Kidney (tissue), 14 donors: ENCODE measurements around the gene LRRC27. TPM values are rescaled to one million over a fixed set of nuclear protein-coding genes. Genes with fewer than 3 reads are reported as not detected.

Experiments
- DNase-seq, 5 donors: peaks; one replicate each; pipeline ENCODE4 v3.0.0-alpha.2; 2013 to 2020
- FAIRE-seq: peaks from 2 replicates; lab custom pipeline; 2012; peaks lifted over from hg19 to GRCh38; lab: Jason Lieb, UNC
- H3K27ac ChIP-seq, 2 donors: one replicate each; pipeline ENCODE4 v1.7.0; 2013; ENCODE audit warnings: low read depth in 2 of 2, low read length in 2 of 2, inconsistent platforms in 1 of 2
- H3K27me3 ChIP-seq: one replicate; pipeline ENCODE4 v1.7.1; 2013; ENCODE audit warnings: low read length, inconsistent platforms; ENCODE audit not compliant: control insufficient read depth, insufficient read depth
- H3K36me3 ChIP-seq, 3 donors: one replicate each; pipeline versions ENCODE4 v1.7.0 to v1.7.1; 2013; ENCODE audit warnings: low read length in 3 of 3, control low read depth in 1 of 3, inconsistent platforms in 1 of 3; ENCODE audit not compliant: insufficient read depth in 3 of 3, control insufficient read depth in 2 of 3
- H3K4me1 ChIP-seq, 3 donors: one replicate each; pipeline versions ENCODE4 v1.7.0 to v1.7.1; 2013; ENCODE audit warnings: low read length in 3 of 3, inconsistent platforms in 1 of 3, low read depth in 1 of 3; ENCODE audit not compliant: control insufficient read depth in 2 of 3, insufficient read depth in 2 of 3
- H3K4me3 ChIP-seq, 3 donors: one replicate each; pipeline versions ENCODE4 v1.7.0 to v1.8.1; 2013; ENCODE audit warnings: low read length in 3 of 3, control low read depth in 1 of 3, inconsistent platforms in 1 of 3
- H3K9ac ChIP-seq, 3 donors: one replicate each; pipeline versions ENCODE4 v1.7.0 to v1.7.1; 2013; ENCODE audit warnings: low read length in 3 of 3, control low read depth in 1 of 3, inconsistent platforms in 1 of 3
- H3K9me3 ChIP-seq, 3 donors: one replicate each; pipeline versions ENCODE4 v1.7.0 to v1.7.1; 2013; ENCODE audit warnings: low read length in 3 of 3, control low read depth in 1 of 3, inconsistent platforms in 1 of 3; ENCODE audit not compliant: control insufficient read depth in 2 of 3, insufficient read depth in 1 of 3
- CTCF ChIP-seq: IDR thresholded peaks from 3 replicates; pipeline ENCODE4 v1.5.1; 2012; ENCODE audit warnings: mild to moderate bottlenecking, moderate library complexity, borderline replicate concordance; ENCODE audit not compliant: insufficient read depth; ENCODE audit errors: extremely low read depth
- intact Hi-C: fragments of 100-400 bp; cut with DNase I; formaldehyde crosslinking; loops from one replicate; pipeline ENCODE4 v1.11.1; 2022
- polyA plus RNA-seq: library from polyadenylated mRNA; stranded (reverse); fragments of 350-450 nt; fragmentation: Illumina TruSeq; extraction: RNeasy Lipid Tissue Mini Kit (QIAGEN cat#74804); gene quantifications from one replicate; pipeline ENCODE4 v1.2.3, GENCODE V29; 2014; ENCODE audit warnings: low read depth, low replicate concordance; ENCODE audit not compliant: insufficient read depth
- total RNA-seq: library from RNA; stranded (reverse); fragmentation: NEBNext Ultra II Directional; extraction: Animal tissue kit (Norgen Biotek cat#: 25700); gene quantifications from one replicate; pipeline ENCODE4 v1.2.1, GENCODE V29; 2021
- donor health status: control.
- donor health status: control.
- donor health status: control.
- donor health status: control.
- donor health status: control.
- donor health status: DM: yes; HTN: yes; CAD: no.
- donor health status: Normal renal cell carcinoma (clear cell type).

LRRC27 gene
- total and polyA plus RNA-seq, 2 donors from 2014 or later = 14.4 to 14.6 TPM

- TF ChIP-seq CTCF = no peak
- Histone ChIP-seq H3K36me3 (peaks cover 0 to 14% (median 9%) of the 10 kb centered on the region in 3 donors), H3K9me3 (no peaks in the 10 kb centered on the region), H3K4me1 (no peaks in the 10 kb centered on the region), H3K4me3 (no peak overlapping the region), H3K27me3 (no peaks in the 10 kb centered on the region), H3K9ac (no peak overlapping the region), H3K27ac (no peak overlapping the region)
- FAIRE-seq (no peak), DNase-seq (peak in 1 of 5 donors; percentile 39)
- intact Hi-C loops = no loop called here
Observed at GRCh38 chr10:132344386-132344785, 12.4 kb downstream of the LRRC27 start.

GRCh38 chr10:132345345-132345744, 13.4 kb downstream of the LRRC27 start:
- no peaks in the 10 kb centered on the region for H3K4me1 ChIP-seq
- intact Hi-C loops = no loop called here
- H3K9me3 ChIP-seq = no peaks in the 10 kb centered on the region
- DNase-seq (no peak), FAIRE-seq (no peak)
- no peak for TF ChIP-seq CTCF
- no peak overlapping the region for H3K4me3 ChIP-seq
- H3K27me3 ChIP-seq = no peaks in the 10 kb centered on the region
- no peak overlapping the region for H3K27ac ChIP-seq
- no peak overlapping the region for H3K9ac ChIP-seq
- peaks cover 0 to 14% (median 9%) of the 10 kb centered on the region in 3 donors for H3K36me3 ChIP-seq

GRCh38 chr10:132346806-132347205, 14.8 kb downstream of the LRRC27 start:
- Histone ChIP-seq H3K36me3 (peaks cover 0 to 14% (median 9%) of the 10 kb centered on the region in 3 donors), H3K9me3 (no peaks in the 10 kb centered on the region), H3K9ac (no peak overlapping the region), H3K27me3 (no peaks in the 10 kb centered on the region), H3K4me3 (no peak overlapping the region), H3K4me1 (no peaks in the 10 kb centered on the region), H3K27ac (no peak overlapping the region)
- intact Hi-C loops = no loop called here
- TF ChIP-seq CTCF = no peak
- FAIRE-seq (no peak), DNase-seq (no peak)
